Karpas-422 (cell line): ENCODE data around the gene BANF2. TPM values are rescaled to one million over a fixed set of nuclear protein-coding genes. Genes with fewer than 3 reads are reported as not detected.

Source experiments
- DNase-seq: peaks from one replicate; pipeline ENCODE4 v3.0.0-alpha.2; 2015
- H2AFZ ChIP-seq: fragments of 200-600 bp; sonication (generic); 2 replicates; pipeline ENCODE4 v1.6.1; 2014; ENCODE audit warnings: antibody characterized with exemption, low read length, mixed read lengths
- H3K27ac ChIP-seq: fragments of 200-600 bp; sonication (generic); 2 replicates; pipeline ENCODE4 v1.5.1; 2014; ENCODE audit warnings: mild to moderate bottlenecking, low read length, moderate library complexity
- H3K27me3 ChIP-seq: fragments of 200-600 bp; sonication (generic); 2 replicates; pipeline ENCODE4 v1.6.1; 2014; ENCODE audit warnings: low read length, mixed read lengths
- H3K36me3 ChIP-seq: fragments of 200-600 bp; sonication (generic); 2 replicates; pipeline ENCODE4 v1.6.1; 2014; ENCODE audit warnings: low read length, mixed read lengths; ENCODE audit not compliant: insufficient read depth
- H3K4me1 ChIP-seq: fragments of 200-600 bp; sonication (generic); 2 replicates; pipeline ENCODE4 v1.6.1; 2014; ENCODE audit warnings: mild to moderate bottlenecking, low read length, mixed read lengths
- H3K4me2 ChIP-seq: fragments of 200-600 bp; sonication (generic); 2 replicates; pipeline ENCODE4 v1.6.1; 2014; ENCODE audit warnings: low read length, low read depth, mild to moderate bottlenecking; ENCODE audit not compliant: poor library complexity, severe bottlenecking
- H3K4me3 ChIP-seq: fragments of 200-600 bp; sonication (generic); 2 replicates; pipeline ENCODE4 v1.5.1; 2014; ENCODE audit warnings: mild to moderate bottlenecking, antibody characterized with exemption, low read length, mixed read lengths
- H3K79me2 ChIP-seq: fragments of 200-600 bp; sonication (generic); 2 replicates; pipeline ENCODE4 v1.6.1; 2014; ENCODE audit warnings: mild to moderate bottlenecking, low read length, mixed read lengths
- H3K9ac ChIP-seq: fragments of 200-600 bp; sonication (generic); 2 replicates; pipeline ENCODE4 v1.6.0; 2014; ENCODE audit warnings: low read length
- H3K9me2 ChIP-seq: fragments of 200-600 bp; sonication (generic), shearing (Covaris generic); replicated peaks from 2 replicates; pipeline ENCODE4 v1.6.0; 2014; ENCODE audit warnings: mild to moderate bottlenecking, low read length, moderate library complexity; ENCODE audit not compliant: insufficient read depth
- H3K9me3 ChIP-seq: fragments of 300-700, 200-600 bp; sonication (generic); 2 replicates; pipeline ENCODE4 v1.6.1; 2014; ENCODE audit warnings: low read length, mixed read lengths
- H4K20me1 ChIP-seq: fragments of 200-600 bp; sonication (generic); 2 replicates; pipeline ENCODE4 v1.6.1; 2014; ENCODE audit warnings: mild to moderate bottlenecking, antibody characterized with exemption, low read length, low read depth; ENCODE audit not compliant: insufficient read depth
- total RNA-seq: library from RNA; depleted of rRNA; stranded (reverse); fragments of >200 nt; shearing (Covaris generic); gene quantifications from 2 replicates; pipeline ENCODE4 v1.2.3, GENCODE V29; 2014; ENCODE audit warnings: low replicate concordance; rRNA removed

The BANF2 gene
- total RNA-seq = not detected in 2 replicates

DNA sequence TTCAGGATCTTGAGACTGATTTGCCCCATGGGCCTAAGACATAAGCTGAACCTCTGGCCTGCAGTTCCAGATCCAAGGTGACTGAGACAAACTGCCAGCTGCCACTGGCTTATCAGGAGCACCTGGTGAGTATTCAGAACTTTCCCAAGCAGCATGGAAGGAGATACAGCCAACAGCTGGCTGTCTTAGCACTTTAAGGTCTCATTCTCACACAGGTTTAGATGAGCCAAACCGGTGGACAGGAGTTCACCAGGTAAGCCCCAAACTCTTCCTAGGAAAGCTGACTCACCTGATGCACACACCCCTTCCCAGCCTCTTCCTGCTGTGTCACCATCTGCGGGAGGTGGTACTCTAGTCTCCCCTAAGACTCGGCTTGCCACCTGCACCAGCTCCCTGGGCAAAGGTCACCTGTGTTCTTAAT is at the start of gene BANF2:
Gene BANF2, plus strand, starts transcription at position 36 of the 421 bp plus-strand sequence. CDS start 25,060 bp downstream, outside the sequence.
- Histone ChIP-seq H4K20me1 (no peaks in the 10 kb centered on the region), H3K4me3 (no peak within 1 kb of the TSS), H3K27me3 (no peaks in the 10 kb centered on the region), H3K36me3 (no peaks in the 10 kb centered on the region), H3K9me3 (no peaks in the 10 kb centered on the region; the same call in 1 of the 2 replicates), H3K4me2 (no peak within 1 kb of the TSS), H3K79me2 (no peaks in the 10 kb centered on the region), H3K9ac (no peak within 1 kb of the TSS), H3K9me2 (no peaks in the 10 kb centered on the region), H3K27ac (no peak within 1 kb of the TSS), H2AFZ (no peak within 1 kb of the TSS), H3K4me1 (no peaks in the 10 kb centered on the region)
- DNase-seq = no peak

DNA sequence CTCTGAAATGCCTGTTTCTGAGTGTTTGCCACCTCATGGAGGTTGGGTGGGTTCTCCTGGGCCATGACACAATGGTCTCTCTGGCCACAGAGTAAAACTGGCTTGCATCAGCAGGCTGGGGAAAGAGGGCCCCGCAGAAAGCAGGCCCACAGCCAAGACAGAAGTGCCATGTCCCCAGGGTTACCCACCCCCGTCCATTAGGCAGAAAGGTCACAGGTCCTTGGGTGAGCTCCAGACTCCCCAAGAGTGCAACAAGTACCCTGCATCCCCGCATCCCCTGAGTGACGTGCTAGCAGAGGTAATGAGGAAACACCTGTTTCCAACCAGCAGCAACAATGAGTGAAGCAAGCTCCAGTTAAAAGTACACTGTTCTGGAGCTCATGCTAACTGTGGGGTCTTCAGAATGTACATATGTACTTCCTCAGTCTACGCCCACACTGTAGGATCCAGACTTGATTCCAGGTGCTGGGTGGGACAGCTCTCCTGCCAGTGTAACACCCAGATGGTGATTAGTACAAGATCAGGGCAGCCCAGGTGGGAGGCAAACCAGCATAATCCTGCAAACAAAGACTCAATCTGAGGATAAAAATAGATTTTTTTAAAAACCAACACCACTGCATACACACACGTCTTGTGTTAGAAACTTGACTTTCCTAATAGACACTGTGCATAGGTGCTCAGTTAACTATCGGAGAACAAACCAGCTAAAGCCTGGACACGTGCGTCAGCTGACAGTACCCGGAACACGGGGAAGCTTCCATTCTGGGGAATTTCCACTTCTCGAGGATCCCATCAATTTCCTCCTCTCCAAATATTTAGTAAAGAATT is 49.3 kb upstream of the BANF2 start:
- peaks cover 31% of the 10 kb centered on the region; the same call in 1 of the 2 replicates for H4K20me1 ChIP-seq
- H3K4me2 ChIP-seq = no peak overlapping the region

DNA sequence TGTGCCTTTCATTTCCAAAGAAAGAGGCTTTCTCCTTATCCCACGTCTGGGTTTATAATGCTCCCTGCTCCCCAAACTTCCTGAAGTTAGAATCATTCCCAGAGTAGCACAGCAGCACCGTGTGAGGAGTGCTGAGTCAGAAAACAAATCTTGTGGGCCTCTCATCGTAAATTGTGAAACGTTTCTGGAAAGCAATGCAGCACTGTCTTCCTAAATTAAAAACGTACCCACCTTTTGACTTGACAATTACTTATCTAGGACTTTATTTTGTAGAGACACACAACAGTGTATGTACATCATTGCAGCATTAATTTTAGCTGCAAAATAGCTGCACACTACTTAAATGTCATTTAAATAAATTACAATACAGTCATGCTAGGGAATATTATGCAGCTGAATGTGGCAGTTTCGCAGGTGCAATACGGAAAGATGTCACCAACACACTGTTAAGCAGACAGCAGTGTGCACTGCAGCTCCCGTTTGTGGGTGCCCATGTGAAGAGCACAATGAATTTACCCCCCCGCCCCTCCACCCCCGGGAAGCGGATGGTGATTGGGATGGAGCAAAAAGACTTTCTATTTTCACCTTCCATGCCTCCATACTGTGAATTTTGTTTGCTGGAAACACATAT is 48.5 kb upstream of the BANF2 start:
- Histone ChIP-seq H3K4me2 (no peak overlapping the region), H3K9me3 (no peaks in the 10 kb centered on the region), H3K9me2 (no peaks in the 10 kb centered on the region), H2AFZ (no peak overlapping the region), H3K9ac (no peak overlapping the region), H3K36me3 (no peaks in the 10 kb centered on the region), H3K4me3 (no peak overlapping the region), H4K20me1 (peaks cover 31% of the 10 kb centered on the region; the same call in 1 of the 2 replicates), H3K27me3 (no peaks in the 10 kb centered on the region), H3K27ac (no peak overlapping the region), H3K79me2 (no peaks in the 10 kb centered on the region), H3K4me1 (no peaks in the 10 kb centered on the region)
- no peak for DNase-seq

More for the DNA sequence above, 49.3 kb upstream of the BANF2 start:
- Histone ChIP-seq H3K4me3 (no peak overlapping the region), H3K9ac (no peak overlapping the region), H3K27me3 (no peaks in the 10 kb centered on the region), H2AFZ (no peak overlapping the region), H3K9me3 (no peaks in the 10 kb centered on the region), H3K36me3 (no peaks in the 10 kb centered on the region), H3K27ac (no peak overlapping the region), H3K79me2 (no peaks in the 10 kb centered on the region), H3K9me2 (no peaks in the 10 kb centered on the region), H3K4me1 (no peaks in the 10 kb centered on the region)
- DNase-seq = no peak

- no peaks in the 10 kb centered on the region for H3K79me2 ChIP-seq
- H4K20me1 ChIP-seq = peaks cover 29% of the 10 kb centered on the region; the same call in 1 of the 2 replicates
- DNase-seq = no peak
- no peak overlapping the region for H2AFZ ChIP-seq
- no peak overlapping the region for H3K4me3 ChIP-seq
- no peak overlapping the region for H3K4me2 ChIP-seq
- H3K9me3 ChIP-seq = no peaks in the 10 kb centered on the region
- no peak overlapping the region for H3K9ac ChIP-seq
- no peak overlapping the region for H3K27ac ChIP-seq
- no peaks in the 10 kb centered on the region for H3K9me2 ChIP-seq
- no peaks in the 10 kb centered on the region for H3K4me1 ChIP-seq
- H3K36me3 ChIP-seq = no peaks in the 10 kb centered on the region
- H3K27me3 ChIP-seq = no peaks in the 10 kb centered on the region
These were observed 47.9 kb upstream of the BANF2 start for GRCh38 chr20:17651760-17652388.

DNA sequence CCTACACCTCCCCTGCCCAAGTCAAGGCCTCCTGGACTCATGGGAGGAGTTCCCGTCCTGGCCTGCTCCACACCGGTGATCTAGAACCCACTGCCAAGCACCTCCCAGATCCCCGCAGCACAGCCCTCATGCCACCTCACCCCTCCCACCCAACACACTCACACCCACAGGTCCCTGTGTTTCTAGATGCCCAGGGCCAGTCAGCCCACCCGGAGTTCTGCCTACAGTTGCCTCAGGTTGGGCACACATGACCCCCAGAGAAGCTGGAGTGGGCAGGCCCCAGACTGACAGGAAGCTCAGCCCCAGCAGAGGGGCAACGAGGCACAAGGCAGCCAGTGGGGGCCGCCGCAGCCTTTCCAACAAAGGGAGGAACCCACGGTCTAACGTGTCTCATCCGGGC is 47.4 kb upstream of the BANF2 start:
- Histone ChIP-seq H3K27ac (no peak overlapping the region), H3K79me2 (no peaks in the 10 kb centered on the region), H3K27me3 (no peaks in the 10 kb centered on the region), H3K4me2 (no peak overlapping the region), H3K9me2 (no peaks in the 10 kb centered on the region), H3K9me3 (no peaks in the 10 kb centered on the region), H2AFZ (no peak overlapping the region), H3K4me3 (no peak overlapping the region), H3K4me1 (no peaks in the 10 kb centered on the region), H3K36me3 (no peaks in the 10 kb centered on the region), H3K9ac (no peak overlapping the region), H4K20me1 (peaks cover 24% of the 10 kb centered on the region; the same call in 1 of the 2 replicates)
- DNase-seq = no peak

DNA sequence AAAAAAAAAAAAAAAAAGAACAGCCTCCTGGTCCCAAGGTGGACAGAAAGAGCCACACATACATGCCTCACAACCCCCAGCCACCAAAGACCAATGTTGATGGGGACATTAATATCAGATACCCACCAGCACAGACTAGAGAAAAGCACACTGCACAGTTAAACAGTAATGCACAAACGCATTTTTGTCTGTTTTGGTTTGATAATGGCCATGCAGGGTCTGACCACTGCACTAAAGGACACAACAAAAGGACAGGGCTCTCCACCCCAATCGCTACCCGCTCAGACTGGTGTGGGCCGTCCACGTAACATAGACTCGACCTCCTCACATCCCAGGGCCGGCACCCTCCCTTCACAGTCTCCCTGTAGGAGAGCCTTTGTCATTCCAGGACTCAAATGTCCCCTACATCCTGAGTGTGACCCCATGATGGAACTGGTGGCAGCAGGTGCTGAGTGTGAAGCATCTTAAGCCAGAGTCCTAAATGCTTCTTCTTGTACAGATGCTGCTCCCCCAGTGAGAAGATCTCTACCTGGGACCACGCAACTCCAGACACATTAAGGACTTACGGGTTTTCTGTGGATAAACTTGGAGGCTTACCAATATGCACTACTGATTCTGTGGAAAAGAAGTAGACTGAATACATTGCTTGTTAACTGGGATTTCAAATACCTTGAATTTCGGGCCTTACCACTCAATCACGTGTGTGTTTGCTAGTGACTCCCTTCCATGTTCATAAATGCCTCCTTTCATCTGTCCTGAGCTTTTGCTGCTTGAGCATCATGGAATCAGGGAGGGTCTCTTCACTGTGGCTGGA is 45.7 kb upstream of the BANF2 start:
- no peak overlapping the region for H3K9ac ChIP-seq

GRCh38 chr20:17654649-17655285 is 45.0 kb upstream of the BANF2 start:
- Histone ChIP-seq H3K79me2 (no peaks in the 10 kb centered on the region), H3K9me3 (no peaks in the 10 kb centered on the region; the same call in 1 of the 2 replicates), H2AFZ (no peak overlapping the region), H4K20me1 (peaks cover 15% of the 10 kb centered on the region; the same call in 1 of the 2 replicates), H3K4me1 (no peaks in the 10 kb centered on the region), H3K4me3 (no peak overlapping the region), H3K9ac (no peak overlapping the region), H3K27me3 (no peaks in the 10 kb centered on the region), H3K27ac (no peak overlapping the region), H3K36me3 (no peaks in the 10 kb centered on the region), H3K9me2 (no peaks in the 10 kb centered on the region), H3K4me2 (no peak overlapping the region)
- no peak for DNase-seq

More for the DNA sequence above, 45.7 kb upstream of the BANF2 start:
- Histone ChIP-seq H3K4me1 (no peaks in the 10 kb centered on the region), H3K4me3 (no peak overlapping the region), H3K27me3 (no peaks in the 10 kb centered on the region), H4K20me1 (peaks cover 15% of the 10 kb centered on the region; the same call in 1 of the 2 replicates), H3K4me2 (no peak overlapping the region), H3K9me3 (no peaks in the 10 kb centered on the region), H3K27ac (no peak overlapping the region), H3K79me2 (no peaks in the 10 kb centered on the region), H2AFZ (no peak overlapping the region), H3K9me2 (no peaks in the 10 kb centered on the region), H3K36me3 (no peaks in the 10 kb centered on the region)
- no peak for DNase-seq
